Measurements from ENCODE around the gene C2CD2.

DNA sequence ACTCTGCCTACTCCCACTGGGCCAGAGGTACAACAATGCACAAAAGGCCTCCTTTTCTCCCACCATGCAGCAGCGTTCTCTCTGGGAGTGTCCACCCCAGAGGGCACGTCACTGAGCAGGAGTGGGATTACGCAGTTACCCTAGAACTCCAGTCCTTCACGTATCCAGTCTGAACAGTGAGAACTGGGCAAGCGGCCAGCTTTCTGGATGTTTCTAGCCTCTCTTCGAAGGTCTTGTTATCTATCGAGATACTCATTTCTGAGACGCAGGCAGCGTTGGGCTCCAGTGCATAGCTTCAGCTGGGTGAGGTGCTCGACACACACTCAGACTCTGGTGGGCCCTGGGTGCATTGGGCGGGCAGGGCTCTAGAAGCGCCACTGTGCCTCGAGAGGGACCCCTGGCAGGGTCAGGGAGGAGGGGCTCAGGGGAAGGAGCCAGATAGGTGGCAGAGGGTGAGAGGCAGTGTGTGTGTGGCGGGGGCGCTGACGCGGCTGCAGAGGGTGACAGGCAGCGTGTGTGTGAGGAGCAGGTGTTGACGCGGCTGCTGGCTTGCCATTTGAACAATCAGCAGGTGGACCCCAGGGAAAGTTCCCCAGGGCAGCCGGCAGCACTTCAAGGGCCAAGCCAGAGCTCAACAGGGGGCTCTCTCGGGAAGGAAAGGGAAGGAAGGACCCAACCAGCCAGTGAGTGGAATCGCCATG lies 102.6 kb downstream of the C2CD2 start:
- TF ChIP-seq CTCF (IDR thresholded peaks at IDR 0.05) = no peak
- no peak for TF ChIP-seq POLR2A (IDR thresholded peaks at IDR 0.05)

Data from prostate gland (tissue), 2 donors.